HEK293T (cell line): Measurements from ENCODE around the gene NUMBL.

Experiments used
- CTCF ChIA-PET: fragments of 350-600 bp; formaldehyde crosslinking; extraction: SDS; loops from one replicate; lab custom pipeline; 2021; ENCODE audit warnings: antibody characterized with exemption, inconsistent platforms; lab: Yijun Ruan, JAX
- POLR2A ChIA-PET: fragments of 350-600 bp; formaldehyde crosslinking; extraction: SDS; loops from one replicate; lab custom pipeline; 2020; ENCODE audit warnings: antibody characterized with exemption, inconsistent platforms; lab: Yijun Ruan, JAX
- DNase-seq: peaks from one replicate; pipeline ENCODE4 v3.0.0; 2012; ENCODE audit warnings: mixed read lengths; ENCODE audit errors: extremely low spot score
- ARNT ChIP-seq: fragments of 450-650 bp; IDR thresholded peaks from 2 replicates; pipeline ENCODE4 v1.6.1; 2017; ENCODE audit warnings: mild to moderate bottlenecking
- BHLHE40 ChIP-seq: fragments of 450-650 bp; IDR thresholded peaks from 2 replicates; pipeline ENCODE4 v1.6.1; 2016; ENCODE audit warnings: mild to moderate bottlenecking, moderate library complexity, borderline replicate concordance
- CTBP1 ChIP-seq: fragments of 450-650 bp; IDR thresholded peaks from 2 replicates; pipeline ENCODE4 v1.6.1; 2016; ENCODE audit warnings: borderline replicate concordance
- ELF4 ChIP-seq: fragments of 450-650 bp; IDR thresholded peaks from 2 replicates; pipeline ENCODE4 v1.6.1; 2017; ENCODE audit warnings: antibody characterized with exemption
- FOXA1 ChIP-seq: fragments of 450-650 bp; IDR thresholded peaks from 2 replicates; pipeline ENCODE4 v1.6.1; 2016; ENCODE audit warnings: mild to moderate bottlenecking
- FOXK2 ChIP-seq: fragments of 450-650 bp; IDR thresholded peaks from 2 replicates; pipeline ENCODE4 v1.6.1; 2016; ENCODE audit warnings: mild to moderate bottlenecking
- FOXM1 ChIP-seq: fragments of 450-650 bp; IDR thresholded peaks from 2 replicates; pipeline ENCODE4 v1.6.1; 2017; ENCODE audit warnings: mild to moderate bottlenecking, borderline replicate concordance
- HDGF ChIP-seq: fragments of 450-650 bp; IDR thresholded peaks from 2 replicates; pipeline ENCODE4 v1.6.1; 2017; ENCODE audit warnings: antibody characterized with exemption, borderline replicate concordance
- L3MBTL2 ChIP-seq: fragments of 450-650 bp; conservative IDR thresholded peaks from 2 replicates; pipeline ENCODE4 v1.6.1; 2016; ENCODE audit warnings: mild to moderate bottlenecking
- LEF1 ChIP-seq: fragments of 450-650 bp; IDR thresholded peaks from 2 replicates; pipeline ENCODE4 v1.6.1; 2017; ENCODE audit warnings: mild to moderate bottlenecking, borderline replicate concordance
- NFRKB ChIP-seq: fragments of 450-650 bp; IDR thresholded peaks from 2 replicates; pipeline ENCODE4 v1.6.1; 2016; ENCODE audit warnings: mild to moderate bottlenecking, moderate library complexity
- SP1 ChIP-seq: fragments of 450-650 bp; IDR thresholded peaks from 2 replicates; pipeline ENCODE4 v1.6.1; 2017
- SUZ12 ChIP-seq: fragments of 450-650 bp; IDR thresholded peaks from 2 replicates; pipeline ENCODE4 v1.6.1; 2016; ENCODE audit warnings: mild to moderate bottlenecking
- TARDBP ChIP-seq: fragments of 450-650 bp; IDR thresholded peaks from 2 replicates; pipeline ENCODE4 v1.6.1; 2016
- ZNF384 ChIP-seq: fragments of 450-650 bp; IDR thresholded peaks from 2 replicates; pipeline ENCODE4 v1.6.1; 2016
- TF ChIP-seq, protein P1 (sequence below): fragments of 450-650 bp; IDR thresholded peaks from 2 replicates; pipeline ENCODE4 v1.6.1; 2016

The NUMBL gene

DNA sequence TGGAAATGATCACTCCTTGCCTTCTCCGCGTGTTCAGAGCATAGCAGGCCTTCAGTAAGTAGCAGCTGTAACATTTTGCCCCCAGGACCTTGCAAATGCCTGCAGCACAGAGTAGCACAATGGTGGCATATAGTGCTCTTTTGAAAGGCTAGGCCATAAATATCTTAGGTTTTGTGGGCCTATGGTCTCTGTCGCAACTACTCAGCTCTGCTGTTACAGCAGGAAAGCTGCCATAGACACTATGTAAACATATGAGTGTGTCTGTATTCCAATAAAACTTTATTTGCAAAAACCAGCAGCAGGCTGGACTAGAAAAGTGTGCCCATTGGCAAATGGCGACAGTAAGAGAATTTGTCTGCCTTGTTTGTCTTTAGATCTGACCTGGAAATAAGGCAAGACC, 35.8 kb upstream of the NUMBL start:
- POLR2A ChIA-PET = no interaction called here
- TF ChIP-seq SP1 (no peak), FOXA1 (no peak), BHLHE40 (no peak), FOXK2 (no peak), ELF4 (no peak)
- DNase-seq = no peak
- CTCF ChIA-PET = no interaction called here

GRCh38 chr19:40724855-40725254, 34.4 kb upstream of the NUMBL start:
- CTCF ChIA-PET = no interaction called here
- POLR2A ChIA-PET = no interaction called here
- no peak for TF ChIP-seq ELF4
- no peak for TF ChIP-seq NFRKB
- no peak for TF ChIP-seq FOXK2
- TF ChIP-seq L3MBTL2 = no peak
- no peak for TF ChIP-seq ARNT
- TF ChIP-seq HDGF = no peak
- no peak for TF ChIP-seq SP1
- no peak for DNase-seq

GRCh38 chr19:40724315-40724714, 33.9 kb upstream of the NUMBL start:
- DNase-seq = no peak
- ChIA-PET CTCF (no interaction called here), POLR2A (no interaction called here)
- TF ChIP-seq CTBP1 = no peak
- TF ChIP-seq SUZ12 = no peak
- TF ChIP-seq BHLHE40 = no peak
- TF ChIP-seq, protein P1, sequence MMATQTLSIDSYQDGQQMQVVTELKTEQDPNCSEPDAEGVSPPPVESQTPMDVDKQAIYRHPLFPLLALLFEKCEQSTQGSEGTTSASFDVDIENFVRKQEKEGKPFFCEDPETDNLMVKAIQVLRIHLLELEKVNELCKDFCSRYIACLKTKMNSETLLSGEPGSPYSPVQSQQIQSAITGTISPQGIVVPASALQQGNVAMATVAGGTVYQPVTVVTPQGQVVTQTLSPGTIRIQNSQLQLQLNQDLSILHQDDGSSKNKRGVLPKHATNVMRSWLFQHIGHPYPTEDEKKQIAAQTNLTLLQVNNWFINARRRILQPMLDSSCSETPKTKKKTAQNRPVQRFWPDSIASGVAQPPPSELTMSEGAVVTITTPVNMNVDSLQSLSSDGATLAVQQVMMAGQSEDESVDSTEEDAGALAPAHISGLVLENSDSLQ = no peak
- no peak for TF ChIP-seq ARNT

GRCh38 chr19:40723661-40724254, 33.3 kb upstream of the NUMBL start:
- ChIA-PET POLR2A (no interaction called here), CTCF (no interaction called here)
- no peak for DNase-seq
- TF ChIP-seq ELF4 (no peak), NFRKB (no peak), ARNT (no peak), FOXM1 (no peak), HDGF (no peak), BHLHE40 (no peak), TARDBP (no peak), ZNF384 (no peak), L3MBTL2 (no peak), CTBP1 (no peak), FOXA1 (no peak), LEF1 (no peak), SP1 (no peak), FOXK2 (no peak), SUZ12 (no peak)
- TF ChIP-seq, protein P1 = no peak

- no peak for DNase-seq
- ChIA-PET CTCF (interaction anchor here (1.2 kb wide), 1 partner anchor 59 kb away, joined by 3 read pairs; no protein-coding TSS in a partner anchor), POLR2A (interaction anchor here (1.2 kb wide), 1 partner anchor 28 kb away, joined by 6 read pairs; the partner anchor contains the start of gene ACTMAP)
- no peak for TF ChIP-seq L3MBTL2
- no peak for TF ChIP-seq FOXK2
- TF ChIP-seq LEF1 = no peak
Observed at GRCh38 chr19:40721936-40722661, 31.6 kb upstream of the NUMBL start.

GRCh38 chr19:40721140-40721486, 30.7 kb upstream of the NUMBL start:
- ChIA-PET POLR2A (no interaction called here), CTCF (interaction anchor here (0.6 kb wide), 1 partner anchor 22 kb away, joined by 3 read pairs; no protein-coding TSS in a partner anchor)
- DNase-seq = no peak
- TF ChIP-seq NFRKB = no peak
- no peak for TF ChIP-seq ARNT
- TF ChIP-seq BHLHE40 = no peak
- TF ChIP-seq ZNF384 = no peak
- TF ChIP-seq HDGF = no peak
- TF ChIP-seq FOXM1 = no peak
- TF ChIP-seq SP1 = no peak
- TF ChIP-seq CTBP1 = no peak
- TF ChIP-seq ELF4 = no peak
- TF ChIP-seq TARDBP = no peak
- TF ChIP-seq, protein P1 = no peak
- TF ChIP-seq LEF1 = no peak
- no peak for TF ChIP-seq FOXK2
- no peak for TF ChIP-seq FOXA1
- TF ChIP-seq SUZ12 = no peak
- TF ChIP-seq L3MBTL2 = no peak

GRCh38 chr19:40719414-40719894, 29.0 kb upstream of the NUMBL start:
- POLR2A ChIA-PET = interaction anchor here (0.8 to 1.1 kb wide), 2 partner anchors 31 to 56 kb away, joined by 3 to 7 read pairs; partner anchors contain the start of genes ACTMAP and SNRPA
- DNase-seq = no peak
- TF ChIP-seq TARDBP = no peak
- no peak for TF ChIP-seq FOXA1
- no peak for TF ChIP-seq SUZ12
- TF ChIP-seq HDGF = no peak
- TF ChIP-seq ZNF384 = no peak
- no peak for TF ChIP-seq FOXM1
- no peak for TF ChIP-seq CTBP1
- TF ChIP-seq BHLHE40 = no peak
- no peak for TF ChIP-seq L3MBTL2
- no peak for TF ChIP-seq ELF4
- no peak for TF ChIP-seq SP1
- TF ChIP-seq LEF1 = no peak
- TF ChIP-seq, protein P1 = no peak
- TF ChIP-seq ARNT = no peak
- no peak for TF ChIP-seq NFRKB
- CTCF ChIA-PET = no interaction called here
